Pancreas (tissue), 10 donors: Measurements from ENCODE around the gene KRTAP5-10. TPM values are rescaled to one million over a fixed set of nuclear protein-coding genes. Genes with fewer than 3 reads are reported as not detected.

Experiments
- ATAC-seq, 4 donors: fragments of 200-7000 bp; cut with Tn5 transposase; one replicate each; pipeline versions ENCODE4 v1.8.0 to v1.9.1; 2020; ENCODE audit warnings: mild to moderate bottlenecking in 4 of 4, moderate library complexity in 4 of 4
- DNase-seq, 6 donors: peaks; one replicate each; pipeline ENCODE4 v3.0.0-alpha.2; 2020
- FAIRE-seq: peaks from 2 replicates; lab custom pipeline; 2012; peaks lifted over from hg19 to GRCh38; lab: Jason Lieb, UNC
- H3K27ac ChIP-seq, 4 donors: fragments of 200-600 bp; sonication (generic); 1 replicate in 3 of 4; 2 replicates in 1 of 4; pipeline versions ENCODE4 v1.5.0 to v1.8.0; 2020
- H3K27me3 ChIP-seq, 4 donors: fragments of 200-600 bp; one replicate each; pipeline ENCODE4 v1.8.0; 2021
- H3K36me3 ChIP-seq, 3 donors: fragments of 200-600 bp; sonication (generic) in 1 of 3; one replicate each; pipeline versions ENCODE4 v1.5.0 to v1.8.0; 2020 to 2021
- H3K4me1 ChIP-seq, 3 donors: fragments of 200-600 bp; one replicate each; pipeline ENCODE4 v1.8.0; 2021
- H3K4me3 ChIP-seq, 4 donors: fragments of 200-600 bp; sonication (generic) in 2 of 4; one replicate each; pipeline versions ENCODE4 v1.5.0 to v1.8.0; 2020 to 2021
- H3K9me3 ChIP-seq, 4 donors: fragments of 200-600 bp; one replicate each; pipeline ENCODE4 v1.8.0; 2021
- CTCF ChIP-seq, 4 donors: fragments of 200-600 bp; sonication (generic) in 3 of 4; IDR thresholded peaks; one replicate each; pipeline versions ENCODE4 v1.5.0 to v1.8.0; 2021; ENCODE audit warnings: antibody characterized with exemption in 4 of 4
- WGBS, 2 donors: extraction: QIAGEN DNeasy Blood & Tissue Kit; methylation state at CpG; one replicate each; pipeline ENCODE4 v1.1.7; 2013; 5-methylcytosine and 5-hydroxymethylcytosine counted together
- intact Hi-C, 3 donors: fragments of 100-400 bp; cut with DNase I; formaldehyde crosslinking; loops; one replicate each; pipeline versions ENCODE4 v1.11.1 to v1.14.2; 2022
- polyA plus RNA-seq, 2 donors: library from polyadenylated mRNA; stranded (reverse); fragments of 200-250 nt; gene quantifications; one replicate each; pipeline ENCODE4 v1.2.3, GENCODE V29; 2013
- total RNA-seq, 6 donors: library from RNA; stranded (reverse); fragmentation: NEBNext Ultra II Directional in 4 of 6; extraction: Animal tissue kit (Norgen Biotek cat#: 25700) in 4 of 6; gene quantifications; one replicate each; pipeline versions ENCODE4 v1.2.1 to v1.2.4, GENCODE V29; 2021 to 2023
- donor health status: healthy with polysubstance abuse.
- donor health status: DM: no; HTN: no; CAD: no; lungs with moderate emphysema.
- donor health status: DM: no; HTN: no; CAD: no.
- donor health status: control.
- donor health status: control.
- donor health status: Bipolar disorder and iron deficiency.
- donor health status: DM: yes; HTN: yes; CAD: no.
- donor health status: DM: no; HTN: no; CAD: no.
- donor health status: DM: no; HTN: no; CAD: no.
- donor health status: DM: yes; HTN: yes; CAD: no.

Gene KRTAP5-10
- total and polyA plus RNA-seq, 8 donors, result 0.24 to 0.53 (median 0.31) TPM; not detected in 5

GRCh38 chr11:71555508-71555907, 9.9 kb upstream of the KRTAP5-10 start:
- no peak for TF ChIP-seq CTCF (IDR thresholded peaks at IDR 0.05)
- Histone ChIP-seq H3K27ac (no peak overlapping the region), H3K4me1 (no peaks in the 10 kb centered on the region), H3K4me3 (no peak overlapping the region), H3K36me3 (no peaks in the 10 kb centered on the region), H3K27me3 (no peaks in the 10 kb centered on the region), H3K9me3 (no peaks in the 10 kb centered on the region)
- DNase-seq (no peak), ATAC-seq (no peak), FAIRE-seq (no peak)
- intact Hi-C loops, result no loop called here
- WGBS, 2 donors, result 91 to 99% methylated on average over 11 of the region's 11 CpGs

- intact Hi-C loops, result no loop called here
- Histone ChIP-seq H3K27ac (no peak overlapping the region), H3K27me3 (no peaks in the 10 kb centered on the region), H3K36me3 (no peaks in the 10 kb centered on the region), H3K4me3 (no peak overlapping the region), H3K9me3 (no peaks in the 10 kb centered on the region), H3K4me1 (no peaks in the 10 kb centered on the region)
- ATAC-seq (no peak), FAIRE-seq (no peak), DNase-seq (no peak)
- WGBS, 2 donors, result 84 to 90% methylated on average over 4 of the region's 4 CpGs
- TF ChIP-seq CTCF (IDR thresholded peaks at IDR 0.05), result no peak
Measured at GRCh38 chr11:71556018-71556417, 9.3 kb upstream of the KRTAP5-10 start.

GRCh38 chr11:71557257-71557656, 8.1 kb upstream of the KRTAP5-10 start:
- no peak for TF ChIP-seq CTCF (IDR thresholded peaks at IDR 0.05)
- Histone ChIP-seq H3K9me3 (no peaks in the 10 kb centered on the region), H3K27me3 (no peaks in the 10 kb centered on the region), H3K4me1 (no peaks in the 10 kb centered on the region), H3K36me3 (no peaks in the 10 kb centered on the region), H3K27ac (no peak overlapping the region), H3K4me3 (no peak overlapping the region)
- DNase-seq (no peak), FAIRE-seq (no peak), ATAC-seq (no peak)
- intact Hi-C loops, result no loop called here

- no peaks in the 10 kb centered on the region for H3K4me1 ChIP-seq
- DNase-seq (no peak), ATAC-seq (no peak), FAIRE-seq (no peak)
- no peak overlapping the region for H3K4me3 ChIP-seq
- 25 to 43% methylated on average over 1 of the region's 1 CpG for WGBS, 2 donors
- no peak for TF ChIP-seq CTCF (IDR thresholded peaks at IDR 0.05)
- intact Hi-C loops, result no loop called here
- no peaks in the 10 kb centered on the region for H3K36me3 ChIP-seq
- H3K27me3 ChIP-seq, result no peaks in the 10 kb centered on the region
- no peak overlapping the region for H3K27ac ChIP-seq
- H3K9me3 ChIP-seq, result no peaks in the 10 kb centered on the region
Measured at GRCh38 chr11:71558996-71559395, 6.4 kb upstream of the KRTAP5-10 start.

GRCh38 chr11:71562120-71562519, 3.2 kb upstream of the KRTAP5-10 start:
- no peak for FAIRE-seq

More at GRCh38 chr11:71562120-71562519, 3.2 kb upstream of the KRTAP5-10 start:
- Histone ChIP-seq H3K27ac (no peak overlapping the region), H3K4me3 (no peak overlapping the region), H3K9me3 (no peaks in the 10 kb centered on the region), H3K36me3 (no peaks in the 10 kb centered on the region), H3K27me3 (no peaks in the 10 kb centered on the region), H3K4me1 (no peaks in the 10 kb centered on the region)
- intact Hi-C loops, result no loop called here
- ATAC-seq (no peak), DNase-seq (no peak)
- no peak for TF ChIP-seq CTCF (IDR thresholded peaks at IDR 0.05)
